Stimulated activated CD8-positive, alpha-beta memory T cell treated with anti-CD3 and anti-CD28 coated beads, Interleukin-7, amount 100 ng/mL, for 4 hours (primary cell): ENCODE data around the gene SMARCE1.
"Not testable (repeated sequence)": the region's sequence is repeated elsewhere in the genome, so short reads cannot be mapped to it uniquely, and the experiment has no call there.

ENCODE experiments used
- DNase-seq, 2 donors: peaks; one replicate each; pipeline ENCODE4 v3.0.0-alpha.2; 2020; ENCODE audit warnings: low read depth in 2 of 2

The SMARCE1 gene

GRCh38 chr17:40611840-40612474 is 35.7 kb downstream of the SMARCE1 start:
- no peak for DNase-seq

GRCh38 chr17:40610359-40610758 is 37.3 kb downstream of the SMARCE1 start:
- no peak for DNase-seq

GRCh38 chr17:40608061-40608581 is 39.5 kb downstream of the SMARCE1 start:
- DNase-seq: no peak

- DNase-seq: no peak
Observed at GRCh38 chr17:40607641-40608040, 40.0 kb downstream of the SMARCE1 start.

- no peak for DNase-seq
Observed at GRCh38 chr17:40606548-40607353, 40.9 kb downstream of the SMARCE1 start.

GRCh38 chr17:40605306-40605705 is 42.3 kb downstream of the SMARCE1 start:
- DNase-seq: peak; percentile 71 to 72

GRCh38 chr17:40604327-40605080 is 43.1 kb downstream of the SMARCE1 start:
- DNase-seq: no peak

- peak; percentile 49 to 57 for DNase-seq
Observed at GRCh38 chr17:40602445-40603443, 44.9 kb downstream of the SMARCE1 start.

- DNase-seq: no peak
Observed at GRCh38 chr17:40600486-40601046, 47.1 kb downstream of the SMARCE1 start.

GRCh38 chr17:40599468-40599763 is 48.2 kb downstream of the SMARCE1 start:
- no peak for DNase-seq

GRCh38 chr17:40598619-40599467 is 48.8 kb downstream of the SMARCE1 start:
- peak; percentile 76 to 77 for DNase-seq

GRCh38 chr17:40598301-40598618 is 49.4 kb downstream of the SMARCE1 start:
- DNase-seq: no peak

GRCh38 chr17:40597556-40598300 is 49.9 kb downstream of the SMARCE1 start:
- DNase-seq: no peak

- no peak for DNase-seq
Observed at GRCh38 chr17:40597156-40597555, 50.5 kb downstream of the SMARCE1 start.

- DNase-seq: no peak
Observed at GRCh38 chr17:40596261-40596919, 51.2 kb downstream of the SMARCE1 start.

- no peak for DNase-seq
Observed at GRCh38 chr17:40590742-40591141, 56.9 kb downstream of the SMARCE1 start.

- DNase-seq: no peak
Observed at GRCh38 chr17:40588552-40588951, 59.1 kb downstream of the SMARCE1 start.

- DNase-seq: not testable (repeated sequence)
Observed at GRCh38 chr17:40586264-40586663, 61.4 kb downstream of the SMARCE1 start.

- not testable (repeated sequence) for DNase-seq
Observed at GRCh38 chr17:40584950-40585349, 62.7 kb downstream of the SMARCE1 start.
